Left cardiac atrium (tissue), 4 donors: ENCODE data around the gene AIP. TPM values are rescaled to one million over a fixed set of nuclear protein-coding genes. Genes with fewer than 3 reads are reported as not detected.

ENCODE experiments used
- ATAC-seq, 2 donors: fragments of 200-7000 bp; cut with Tn5 transposase; one replicate each; pipeline ENCODE4 v1.9.1; 2020; ENCODE audit warnings: mild to moderate bottlenecking in 2 of 2, moderate library complexity in 2 of 2
- DNase-seq: peaks from one replicate; pipeline ENCODE4 v3.0.0-alpha.2; 2020
- intact Hi-C, 2 donors: fragments of 100-400 bp; cut with DNase I; formaldehyde crosslinking; loops; one replicate each; pipeline versions ENCODE4 v1.14.1 to v1.15.1; 2022 to 2023
- total RNA-seq, 2 donors: library from RNA; stranded (reverse); fragmentation: NEBNext Ultra II Directional; extraction: Animal tissue kit (Norgen Biotek cat#: 25700); gene quantifications; one replicate each; pipeline ENCODE4 v1.2.1, GENCODE V29; 2021
- donor health status: DM: no; HTN: yes; CAD: no.
- donor health status: DM: no; HTN: yes; CAD: no; lungs with severe emphysema.
- donor health status: DM: yes; HTN: yes; CAD: no.
- donor health status: Dilated cardiomyopathy.

AIP gene
- total RNA-seq, 2 donors from 2014 or later, result 50.5 to 51.2 TPM

GRCh38 chr11:67486481-67487195 is 3.8 kb downstream of the AIP start:
- no peak for DNase-seq
- intact Hi-C loops, result no loop called here
- no peak for ATAC-seq

- ATAC-seq (no peak), DNase-seq (no peak)
- intact Hi-C loops, result no loop called here
These were observed 6.5 kb downstream of the AIP start for GRCh38 chr11:67489203-67489884.

- ATAC-seq (no peak), DNase-seq (no peak)
- intact Hi-C loops, result no loop called here
These were observed 7.3 kb downstream of the AIP start for GRCh38 chr11:67489885-67490726.

- DNase-seq, result no peak
- no peak for ATAC-seq
- intact Hi-C loops, result no loop called here
These were observed 7.9 kb downstream of the AIP start for GRCh38 chr11:67490727-67491065.

- ATAC-seq, result no peak
These were observed 8.6 kb downstream of the AIP start for GRCh38 chr11:67491276-67492068.

GRCh38 chr11:67492069-67492727 is 9.4 kb downstream of the AIP start:
- no peak for ATAC-seq
- intact Hi-C loops, result no loop called here
- DNase-seq, result no peak

More at GRCh38 chr11:67491276-67492068, 8.6 kb downstream of the AIP start:
- intact Hi-C loops, result no loop called here
- no peak for DNase-seq

GRCh38 chr11:67492801-67493547 is 10.1 kb downstream of the AIP start:
- DNase-seq (peak; percentile 23), ATAC-seq (no peak)
- intact Hi-C loops, result no loop called here

GRCh38 chr11:67493548-67494370 is 10.9 kb downstream of the AIP start:
- ATAC-seq, result no peak
- intact Hi-C loops, result no loop called here
- no peak for DNase-seq

- DNase-seq (no peak), ATAC-seq (no peak)
- intact Hi-C loops, result no loop called here
These were observed 11.8 kb downstream of the AIP start for GRCh38 chr11:67494371-67495233.

- intact Hi-C loops, result no loop called here
- ATAC-seq (no peak), DNase-seq (no peak)
These were observed 12.6 kb downstream of the AIP start for GRCh38 chr11:67495234-67496005.

- ATAC-seq (no peak), DNase-seq (no peak)
- intact Hi-C loops, result no loop called here
These were observed 13.3 kb downstream of the AIP start for GRCh38 chr11:67496113-67496512.

- DNase-seq (no peak), ATAC-seq (no peak)
- intact Hi-C loops, result no loop called here
These were observed 14.9 kb downstream of the AIP start for GRCh38 chr11:67497656-67498291.

- DNase-seq (no peak), ATAC-seq (peak in 1 of 2 donors; percentile 42)
- intact Hi-C loops, result no loop called here
These were observed 15.7 kb downstream of the AIP start for GRCh38 chr11:67498544-67498972.

- intact Hi-C loops, result loop anchor here in 1 of 2 donors (10.0 kb wide), 1 partner anchor 105 kb away; the partner anchor contains the start of gene RAD9A
- ATAC-seq, result no peak
- DNase-seq, result no peak
These were observed 17.1 kb downstream of the AIP start for GRCh38 chr11:67499808-67500483.

- DNase-seq, result no peak
- ATAC-seq, result no peak
- intact Hi-C loops, result loop anchor here in 1 of 2 donors (10.0 kb wide), 1 partner anchor 106 kb away; the partner anchor contains the start of gene RAD9A
These were observed 17.6 kb downstream of the AIP start for GRCh38 chr11:67500484-67500821.
